ENCODE data around the gene RHEBL1.
"Not testable (repeated sequence)": the region's sequence is repeated elsewhere in the genome, so short reads cannot be mapped to it uniquely, and the experiment has no call there.

RHEBL1 gene

GRCh38 chr12:49084438-49084837, 14.7 kb upstream of the RHEBL1 start:
- DNase-seq (ENCODE audit: extremely low spot score): no peak
- ChIA-PET CTCF (interaction anchor here (1.0 to 12.8 kb wide), 8 partner anchors 11 to 275 kb away, joined by 3 to 369 read pairs (median 4); partner anchors contain the start of genes DHH, LMBR1L and TUBA1B), POLR2A (interaction anchor here (0.5 kb wide), 1 partner anchor 25 kb away, joined by 3 read pairs; no protein-coding TSS in a partner anchor)
- TF ChIP-seq CTCF (IDR thresholded peaks at IDR 0.05; ENCODE audit: control extremely low read depth, extremely low read depth, low read depth, missing control alignments): no peak

- no peak for TF ChIP-seq CTCF (IDR thresholded peaks at IDR 0.05; ENCODE audit: control extremely low read depth, extremely low read depth, low read depth, missing control alignments)
- ChIA-PET POLR2A (interaction anchor here (0.6 kb wide), 1 partner anchor 29 kb away, joined by 7 read pairs; no protein-coding TSS in a partner anchor), CTCF (interaction anchor here (1.5 to 12.8 kb wide), 5 partner anchors 8 to 23 kb away, joined by 5 to 369 read pairs (median 14); partner anchors contain the start of genes DHH, LMBR1L and RHEBL1)
- no peak for DNase-seq (ENCODE audit: extremely low spot score)
Observed at GRCh38 chr12:49079793-49080192, 10.0 kb upstream of the RHEBL1 start.

- DNase-seq (ENCODE audit: extremely low spot score): no peak
- POLR2A ChIA-PET: no interaction called here
- no peak for TF ChIP-seq CTCF (IDR thresholded peaks at IDR 0.05; ENCODE audit: control extremely low read depth, extremely low read depth, low read depth, missing control alignments)
- CTCF ChIA-PET: interaction anchor here (1.0 to 5.2 kb wide), 5 partner anchors 16 to 60 kb away, joined by 3 to 81 read pairs (median 12); partner anchors contain the start of genes LMBR1L and TUBA1B
Observed at GRCh38 chr12:49070971-49071370, 1.2 kb upstream of the RHEBL1 start.

- no peak for DNase-seq (ENCODE audit: extremely low spot score)
- TF ChIP-seq CTCF (IDR thresholded peaks at IDR 0.05; ENCODE audit: control extremely low read depth, extremely low read depth, low read depth, missing control alignments): no peak
- CTCF ChIA-PET: interaction anchor here (0.9 to 7.3 kb wide), 10 partner anchors 10 to 73 kb away, joined by 3 to 184 read pairs (median 5); partner anchors contain the start of genes DHH and LMBR1L
- POLR2A ChIA-PET: interaction anchor here (1.0 to 1.4 kb wide), 5 partner anchors 42 to 120 kb away, joined by 3 to 17 read pairs (median 4); partner anchors contain the start of genes LMBR1L, TUBA1A and TUBA1B
Observed at GRCh38 chr12:49068879-49069506, 786 bp downstream of the RHEBL1 start.

GRCh38 chr12:49066120-49066519, 3.7 kb downstream of the RHEBL1 start:
- CTCF ChIA-PET: interaction anchor here (1.3 to 7.3 kb wide), 8 partner anchors 15 to 229 kb away, joined by 3 to 184 read pairs (median 16); partner anchors contain the start of genes DHH, LMBR1L and PRPH
- no peak for TF ChIP-seq CTCF (IDR thresholded peaks at IDR 0.05; ENCODE audit: control extremely low read depth, extremely low read depth, low read depth, missing control alignments)

GRCh38 chr12:49064767-49065152, 5.0 kb downstream of the RHEBL1 start:
- DNase-seq (ENCODE audit: extremely low spot score): no peak
- POLR2A ChIA-PET: no interaction called here
- CTCF ChIA-PET: interaction anchor here (0.7 to 7.3 kb wide), 29 partner anchors 9 to 248 kb away, joined by 3 to 184 read pairs (median 7); partner anchors contain the start of genes DHH, LMBR1L, PRKAG1 and PRPH
- TF ChIP-seq CTCF (IDR thresholded peaks at IDR 0.05; ENCODE audit: control extremely low read depth, extremely low read depth, low read depth, missing control alignments): no peak

More at GRCh38 chr12:49066120-49066519, 3.7 kb downstream of the RHEBL1 start:
- DNase-seq (ENCODE audit: extremely low spot score): no peak
- POLR2A ChIA-PET: no interaction called here

- CTCF ChIA-PET: interaction anchor here (1.9 to 7.3 kb wide), 8 partner anchors 12 to 69 kb away, joined by 5 to 184 read pairs (median 22); partner anchors contain the start of genes DHH, LMBR1L and TUBA1B
- POLR2A ChIA-PET; DNase-seq (ENCODE audit: extremely low spot score): not testable (repeated sequence)
Observed at GRCh38 chr12:49061916-49062315, 7.9 kb downstream of the RHEBL1 start.

Data from GM10248 (cell line).